HG03469 (cell line): Measurements from ENCODE around the gene PSMF1.
"Not testable (repeated sequence)": the region's sequence is repeated elsewhere in the genome, so short reads cannot be mapped to it uniquely, and the experiment has no call there.

ENCODE experiments used
- ATAC-seq: cut with Tn5 transposase; IDR thresholded peaks from one replicate; pipeline ENCODE4 v1.9.1; 2021; ENCODE audit warnings: mild to moderate bottlenecking, moderate library complexity, moderate number of reproducible peaks; ENCODE audit not compliant: unreplicated experiment

PSMF1 gene

GRCh38 chr20:1212023-1212422 lies 93.6 kb downstream of the PSMF1 start:
- ATAC-seq = no peak

- no peak for ATAC-seq
Observed at GRCh38 chr20:1212607-1213396, 94.4 kb downstream of the PSMF1 start.

- ATAC-seq = no peak
Observed at GRCh38 chr20:1214838-1215261, 96.4 kb downstream of the PSMF1 start.

- no peak for ATAC-seq
Observed at GRCh38 chr20:1215386-1216170, 97.2 kb downstream of the PSMF1 start.

- ATAC-seq = not testable (repeated sequence)
Observed at GRCh38 chr20:1216527-1217427, 98.4 kb downstream of the PSMF1 start.
